ENCODE measurements around the gene EXOC6.
A peak's percentile ranks its signal among the peaks of the same experiment; 100 is the strongest.
"Not testable (repeated sequence)": the region's sequence is repeated elsewhere in the genome, so short reads cannot be mapped to it uniquely, and the experiment has no call there.

The EXOC6 gene

GRCh38 chr10:92880917-92881316, 32.6 kb downstream of the EXOC6 start:
- no peak for DNase-seq

- no peak for DNase-seq
Measured at GRCh38 chr10:92886334-92886961, 38.1 kb downstream of the EXOC6 start.

GRCh38 chr10:92890471-92890870, 42.2 kb downstream of the EXOC6 start:
- no peak for DNase-seq

- no peak for DNase-seq
Measured at GRCh38 chr10:92891885-92892690, 43.8 kb downstream of the EXOC6 start.

GRCh38 chr10:92892691-92893054, 44.4 kb downstream of the EXOC6 start:
- DNase-seq = no peak

GRCh38 chr10:92894081-92894655, 45.8 kb downstream of the EXOC6 start:
- no peak for DNase-seq

- DNase-seq = no peak
Measured at GRCh38 chr10:92897916-92898315, 49.6 kb downstream of the EXOC6 start.

GRCh38 chr10:92901819-92902251, 53.5 kb downstream of the EXOC6 start:
- no peak for DNase-seq

- DNase-seq = no peak
Measured at GRCh38 chr10:92903633-92904032, 55.3 kb downstream of the EXOC6 start.

GRCh38 chr10:92907280-92907679, 59.0 kb downstream of the EXOC6 start:
- DNase-seq = no peak

- not testable (repeated sequence) for DNase-seq
Measured at GRCh38 chr10:92912631-92913030, 64.3 kb downstream of the EXOC6 start.

- DNase-seq = no peak
Measured at GRCh38 chr10:92913973-92914372, 65.7 kb downstream of the EXOC6 start.

GRCh38 chr10:92914478-92915325, 66.4 kb downstream of the EXOC6 start:
- DNase-seq = peak; percentile 39

- no peak for DNase-seq
Measured at GRCh38 chr10:92915892-92916291, 67.6 kb downstream of the EXOC6 start.

GRCh38 chr10:92916433-92916832, 68.1 kb downstream of the EXOC6 start:
- no peak for DNase-seq

- DNase-seq = no peak
Measured at GRCh38 chr10:92918603-92919002, 70.3 kb downstream of the EXOC6 start.

GRCh38 chr10:92920866-92921265, 72.5 kb downstream of the EXOC6 start:
- DNase-seq = no peak

- no peak for DNase-seq
Measured at GRCh38 chr10:92923416-92923815, 75.1 kb downstream of the EXOC6 start.

- DNase-seq = no peak
Measured at GRCh38 chr10:92929896-92930295, 81.6 kb downstream of the EXOC6 start.

GRCh38 chr10:92931597-92931996, 83.3 kb downstream of the EXOC6 start:
- no peak for DNase-seq

- no peak for DNase-seq
Measured at GRCh38 chr10:92937876-92938275, 89.6 kb downstream of the EXOC6 start.

- DNase-seq = no peak
Measured at GRCh38 chr10:92938841-92939240, 90.5 kb downstream of the EXOC6 start.

GRCh38 chr10:92942226-92942625, 93.9 kb downstream of the EXOC6 start:
- no peak for DNase-seq

Measured in NCI-H2171 treated with DMSO at 0.1 percent for 48 hours (cell line).